Endothelial cell of umbilical vein (primary cell): ENCODE results near the gene MAPKAP1. TPM values are rescaled to one million over a fixed set of nuclear protein-coding genes. Genes with fewer than 3 reads are reported as not detected.

ENCODE experiments used
- BruUV-seq: library from RNA; stranded (reverse); fragments of 400-500 nt; replicated peaks from 2 replicates; lab custom pipeline; 2021; lab: Mats Ljungman, UMichigan
- CTCF ChIA-PET: fragments of 300-600, 350-600 bp; sonication (Branson Sonifier 250); formaldehyde crosslinking; loops from one replicate; lab custom pipeline; 2021; ENCODE audit warnings: antibody characterized with exemption, inconsistent platforms; lab: Charles Lee
- POLR2A ChIA-PET: fragments of 300-600, 350-600 bp; sonication (Branson Sonifier 250); formaldehyde crosslinking; loops from one replicate; lab custom pipeline; 2021; ENCODE audit warnings: antibody characterized with exemption, inconsistent platforms; lab: Charles Lee
- DNase-seq: peaks from one replicate; pipeline ENCODE4 v3.0.0-alpha.2; 2011; ENCODE audit warnings: low read depth, low spot score
- FAIRE-seq: peaks from 2 replicates; lab custom pipeline; 2011; peaks lifted over from hg19 to GRCh38; lab: Jason Lieb, UNC
- H2AFZ ChIP-seq: 2 replicates; pipeline ENCODE4 v1.6.0; 2012; ENCODE audit warnings: low read depth, low read length, control low read depth, inconsistent platforms
- H3K27ac ChIP-seq: 2 replicates; pipeline ENCODE4 v1.5.1; 2011; ENCODE audit warnings: low read depth, mild to moderate bottlenecking, control low read depth, low read length, moderate library complexity; ENCODE audit not compliant: insufficient read depth
- H3K27me3 ChIP-seq, 2 experiments: 2 replicates each; pipeline versions ENCODE4 v1.6.0 to v1.6.1; 2011; ENCODE audit warnings: low read length in 2 of 2, mixed read lengths in 1 of 2; ENCODE audit not compliant: control insufficient read depth in 2 of 2, insufficient read depth in 2 of 2
- H3K36me3 ChIP-seq, 2 experiments: 2 replicates in 1 of 2; 3 replicates in 1 of 2; pipeline ENCODE4 v1.5.1; 2011; ENCODE audit warnings: low read length in 2 of 2, mild to moderate bottlenecking in 1 of 2, moderate library complexity in 1 of 2; ENCODE audit not compliant: control insufficient read depth in 2 of 2, insufficient read depth in 2 of 2; ENCODE audit errors: extremely low read depth in 1 of 2
- H3K4me1 ChIP-seq: 3 replicates; pipeline ENCODE4 v1.5.1; 2011; ENCODE audit warnings: mild to moderate bottlenecking, low read length; ENCODE audit not compliant: control insufficient read depth, insufficient read depth; ENCODE audit errors: extremely low read depth
- H3K4me2 ChIP-seq: 2 replicates; pipeline ENCODE4 v1.6.1; 2011; ENCODE audit warnings: low read length, control low read depth, mixed read lengths; ENCODE audit not compliant: insufficient read depth
- H3K4me3 ChIP-seq, 3 experiments: fragments of 200-600 bp in 1 of 3; sonication (generic), shearing (Covaris generic) in 1 of 3; replicated peaks in 1 of 3; 2 replicates each; pipeline ENCODE4 v1.5.1; 2011 to 2016; ENCODE audit warnings: control low read depth in 3 of 3, low read length in 3 of 3, mild to moderate bottlenecking in 2 of 3, inconsistent platforms in 1 of 3, low read depth in 1 of 3, moderate library complexity in 1 of 3; ENCODE audit not compliant: insufficient read depth in 1 of 3
- H3K79me2 ChIP-seq: 2 replicates; pipeline ENCODE4 v1.6.0; 2012; ENCODE audit warnings: low read length, inconsistent platforms; ENCODE audit not compliant: control insufficient read depth, insufficient read depth
- H3K9ac ChIP-seq: replicated peaks from 2 replicates; pipeline ENCODE3; 2011; ENCODE audit warnings: low read length, control low read depth; ENCODE audit not compliant: insufficient read depth; ENCODE audit errors: extremely low read depth
- H3K9me1 ChIP-seq: replicated peaks from 3 replicates; pipeline ENCODE4 v1.6.0; 2011; ENCODE audit warnings: mild to moderate bottlenecking, low read length; ENCODE audit not compliant: control insufficient read depth, insufficient read depth; ENCODE audit errors: extremely low read depth
- H3K9me3 ChIP-seq: replicated peaks from 2 replicates; pipeline ENCODE4 v1.5.1; 2012; ENCODE audit warnings: low read length, inconsistent platforms; ENCODE audit not compliant: control insufficient read depth, insufficient read depth
- H4K20me1 ChIP-seq: replicated peaks from 2 replicates; pipeline ENCODE3; 2011; ENCODE audit warnings: mild to moderate bottlenecking, low read length; ENCODE audit not compliant: control insufficient read depth, insufficient read depth; ENCODE audit errors: extremely low read depth
- CTCF ChIP-seq, 2 donors: IDR thresholded peaks; 1 replicate in 1 of 2; 2 replicates in 1 of 2; pipeline ENCODE4 v1.5.1; 2011; ENCODE audit warnings: low read length in 2 of 2, mild to moderate bottlenecking in 2 of 2, moderate library complexity in 2 of 2, control low read depth in 1 of 2, inconsistent platforms in 1 of 2, low read depth in 1 of 2; ENCODE audit not compliant: insufficient read depth in 1 of 2; ENCODE audit errors: extremely low read depth in 1 of 2
- EZH2 ChIP-seq: IDR thresholded peaks from 2 replicates; pipeline ENCODE4 v1.6.1; 2012; ENCODE audit warnings: borderline replicate concordance, low read depth, mild to moderate bottlenecking, moderate library complexity, low read length, inconsistent platforms; ENCODE audit not compliant: severe bottlenecking
- FOS ChIP-seq: IDR thresholded peaks from 2 replicates; pipeline ENCODE4 v1.6.1; 2011; ENCODE audit warnings: mild to moderate bottlenecking, low read length, moderate library complexity, borderline replicate concordance; ENCODE audit not compliant: insufficient read depth
- GATA2 ChIP-seq: IDR thresholded peaks from 2 replicates; pipeline ENCODE4 v1.7.0; 2011; ENCODE audit warnings: low read depth, mild to moderate bottlenecking, moderate library complexity, mixed read lengths, low read length; ENCODE audit not compliant: insufficient read length, insufficient read depth
- JUN ChIP-seq: IDR thresholded peaks from 2 replicates; pipeline ENCODE4 v1.6.1; 2011; ENCODE audit warnings: borderline replicate concordance, low read depth; ENCODE audit not compliant: insufficient read length, insufficient read depth
- MAX ChIP-seq: IDR thresholded peaks from 2 replicates; pipeline ENCODE4 v1.6.1; 2011; ENCODE audit not compliant: insufficient read depth, insufficient read length
- MYC ChIP-seq: IDR thresholded peaks from one replicate; pipeline ENCODE4 v1.6.1; 2011; ENCODE audit warnings: mild to moderate bottlenecking, low read depth, low read length
- POLR2A ChIP-seq: IDR thresholded peaks from 2 replicates; pipeline ENCODE4 v1.6.1; 2012; ENCODE audit warnings: low read depth, mild to moderate bottlenecking, control low read depth, low read length
- POLR2AphosphoS5 ChIP-seq: IDR thresholded peaks from 2 replicates; pipeline ENCODE4 v1.6.1; 2012; ENCODE audit warnings: low read depth, mild to moderate bottlenecking, control low read depth, low read length, moderate library complexity; ENCODE audit not compliant: insufficient read depth
- dilution Hi-C: fragments of 300-500 bp; cut with MboI; formaldehyde crosslinking; loops from one replicate; pipeline ENCODE4 v1.15.0; 2019; ENCODE audit warnings: low sequenced_read_pairs; ENCODE audit not compliant: extremely low pct_ligation_motif_present
- intact Hi-C: fragments of 100-400 bp; cut with micrococcal nuclease; formaldehyde crosslinking; loops from one replicate; pipeline ENCODE4 v1.10.0; 2022
- polyA plus RNA-seq, 4 experiments: library from polyadenylated mRNA; depleted of rRNA in 3 of 4; stranded (reverse) in 3 of 4; unstranded in 1 of 4; fragments of >200 nt; gene quantifications; 2 replicates each; pipeline versions ENCODE4 v1.2.1 to v1.2.3, GENCODE V29; 2011 to 2012; ENCODE audit warnings: missing spikeins in 1 of 4
- total RNA-seq: library from RNA; stranded (reverse); gene quantifications from 2 replicates; pipeline ENCODE4 v1.2.3, GENCODE V29; 2021

The MAPKAP1 gene
- total and polyA plus RNA-seq, 2 donors (not counting 3 experiments of a cell fraction or from before 2014, with no cell fraction given) = 61.9 to 99.1 TPM

- TF ChIP-seq POLR2A (no peak), CTCF (IDR thresholded peaks at IDR 0.05; ENCODE audit: extremely low read depth in 1 of 2, insufficient read depth in 1 of 2, low read depth in 1 of 2, low read length in 2 of 2) (no peak), MYC (no peak), JUN (no peak), EZH2 (no peak), POLR2AphosphoS5 (no peak), MAX (no peak), FOS (no peak), GATA2 (no peak)
- H3K9me1 ChIP-seq = no peaks in the 10 kb centered on the region
- no peaks in the 10 kb centered on the region for H3K36me3 ChIP-seq
- H3K4me1 ChIP-seq = no peaks in the 10 kb centered on the region
- ChIA-PET CTCF (interaction anchor here (1.3 kb wide), 1 partner anchor 24 kb away, joined by 3 read pairs; no protein-coding TSS in a partner anchor), POLR2A (no interaction called here)
- peaks cover 69% of the 10 kb centered on the region for H3K79me2 ChIP-seq
- H3K9ac ChIP-seq = no peak overlapping the region
- intact Hi-C loops (no loop called here), dilution Hi-C loops (no loop called here)
- DNase-seq (no peak), FAIRE-seq (no peak)
- H4K20me1 ChIP-seq = peaks cover 5% of the 10 kb centered on the region
- H3K27ac ChIP-seq = no peak overlapping the region
- no peaks in the 10 kb centered on the region for H3K9me3 ChIP-seq
- H3K4me2 ChIP-seq = no peak overlapping the region
- no peaks in the 10 kb centered on the region for H3K27me3 ChIP-seq
- no peak overlapping the region for H3K4me3 ChIP-seq
- H2AFZ ChIP-seq = no peak overlapping the region
- BruUV-seq = no TSS peak
These were observed 15.1 kb downstream of the MAPKAP1 start for GRCh38 chr9:125691869-125692268.
